K562 (cell line): Measurements from ENCODE around the gene GOLIM4. TPM values are rescaled to one million over a fixed set of nuclear protein-coding genes. Genes with fewer than 3 reads are reported as not detected.

Experiments
- ARID3A ChIP-seq: IDR thresholded peaks from 2 replicates; pipeline ENCODE4 v1.6.1; 2012; ENCODE audit warnings: low read depth, low read length, improper control_type of control experiment, borderline replicate concordance
- CC2D1A ChIP-seq: fragments of 450-650 bp; IDR thresholded peaks from 2 replicates; pipeline ENCODE4 v1.6.1; 2017; ENCODE audit warnings: mild to moderate bottlenecking
- CCAR2 ChIP-seq: fragments of 200-400 bp; formaldehyde crosslinking; IDR thresholded peaks from 2 replicates; pipeline ENCODE4 v1.6.1; 2017; ENCODE audit warnings: mild to moderate bottlenecking, low read depth, low read length
- DDX20 ChIP-seq: fragments of 450-650 bp; IDR thresholded peaks from 2 replicates; pipeline ENCODE4 v1.6.1; 2016; ENCODE audit warnings: missing genetic modification characterization, low read depth, mild to moderate bottlenecking, missing compliant biosample characterization, moderate library complexity
- DPF2 ChIP-seq: fragments of 450-650 bp; IDR thresholded peaks from 2 replicates; pipeline ENCODE4 v1.6.1; 2016
- HCFC1 ChIP-seq: IDR thresholded peaks from 2 replicates; pipeline ENCODE4 v1.6.1; 2012; ENCODE audit warnings: low read depth, low read length, improper control_type of control experiment
- HNRNPLL ChIP-seq: fragments of 200-400 bp; formaldehyde crosslinking; IDR thresholded peaks from 2 replicates; pipeline ENCODE4 v1.6.1; 2017; ENCODE audit warnings: low read length, low read depth, mild to moderate bottlenecking; ENCODE audit not compliant: poor library complexity, severe bottlenecking
- JUND ChIP-seq, 2 experiments: IDR thresholded peaks; 2 replicates in 1 of 2; 3 replicates in 1 of 2; pipeline ENCODE4 v1.6.1; 2011; ENCODE audit warnings: borderline replicate concordance in 2 of 2, low read depth in 2 of 2, low read length in 2 of 2, improper control_type of control experiment in 1 of 2, missing biosample characterization in 1 of 2, missing genetic modification characterization in 1 of 2, missing genetic modification reagents in 1 of 2
- MEF2A ChIP-seq: IDR thresholded peaks from 2 replicates; pipeline ENCODE4 v1.6.1; 2011; ENCODE audit warnings: low read depth, mild to moderate bottlenecking, low read length, moderate library complexity; ENCODE audit not compliant: control insufficient read depth
- MIER1 ChIP-seq: fragments of 450-650 bp; IDR thresholded peaks from 2 replicates; pipeline ENCODE4 v1.6.1; 2016; ENCODE audit warnings: antibody characterized with exemption, mild to moderate bottlenecking, low read depth
- MYBL2 ChIP-seq, 2 experiments: fragments of 450-650 bp in 1 of 2; sonication (generic) in 1 of 2; formaldehyde crosslinking in 1 of 2; IDR thresholded peaks; 2 replicates each; pipeline versions ENCODE4 v1.6.1 to v1.8.1; 2017 to 2022; ENCODE audit warnings: borderline replicate concordance in 1 of 2, inconsistent platforms in 1 of 2, low read depth in 1 of 2, mild to moderate bottlenecking in 1 of 2, missing genetic modification reagents in 1 of 2, moderate library complexity in 1 of 2
- NFIC ChIP-seq: fragments of 450-650 bp; IDR thresholded peaks from 2 replicates; pipeline ENCODE4 v1.6.1; 2017; ENCODE audit warnings: mild to moderate bottlenecking, inconsistent platforms
- NFIX ChIP-seq: fragments of 250-450 bp; sonication (Bioruptor Pico); IDR thresholded peaks from 2 replicates; pipeline ENCODE4 v1.4.0; 2020; ENCODE audit warnings: low read depth, mild to moderate bottlenecking, moderate library complexity
- PHF20 ChIP-seq: fragments of 450-650 bp; IDR thresholded peaks from 2 replicates; pipeline ENCODE4 v1.6.1; 2018; ENCODE audit not compliant: partially characterized antibody
- SMAD4 ChIP-seq: fragments of 250-450 bp; sonication (Bioruptor Pico); conservative IDR thresholded peaks from 2 replicates; pipeline ENCODE4 v1.8.0; 2021; ENCODE audit warnings: inconsistent platforms, mild to moderate bottlenecking, moderate library complexity
- SMARCA4 ChIP-seq: fragments of 450-650 bp; IDR thresholded peaks from 2 replicates; pipeline ENCODE4 v1.6.1; 2016
- SRSF9 ChIP-seq: fragments of 200-400 bp; formaldehyde crosslinking; IDR thresholded peaks from 2 replicates; pipeline ENCODE4 v1.6.1; 2017; ENCODE audit warnings: low read depth, low read length, borderline replicate concordance
- TOE1 ChIP-seq, 2 experiments: fragments of 450-650 bp in 1 of 2; sonication (generic) in 1 of 2; formaldehyde crosslinking in 1 of 2; IDR thresholded peaks; 2 replicates each; pipeline versions ENCODE4 v1.7.1 to v1.8.0; 2016 to 2022; ENCODE audit warnings: borderline replicate concordance in 2 of 2, mild to moderate bottlenecking in 2 of 2, antibody characterized with exemption in 1 of 2, inconsistent platforms in 1 of 2, low read depth in 1 of 2, missing genetic modification reagents in 1 of 2, moderate library complexity in 1 of 2
- TRIM28 ChIP-seq: fragments of 450-650 bp; IDR thresholded peaks from 2 replicates; pipeline ENCODE4 v1.6.1; 2017
- ZFP30 ChIP-seq: fragments of 250-450 bp; sonication (Bioruptor Pico); IDR thresholded peaks from 2 replicates; pipeline ENCODE4 v1.8.0; 2022; ENCODE audit warnings: moderate library complexity, mild to moderate bottlenecking, inconsistent platforms, borderline replicate concordance
- polyA plus RNA-seq, 8 experiments: library from polyadenylated mRNA; depleted of rRNA in 4 of 8; stranded (reverse) in 5 of 8; unstranded in 3 of 8; fragments of >200 nt; fragmentation: Nextera tagmentation in 2 of 8; fragmentation: Illumina TruSeq in 1 of 8; extraction: Ambion mirVana in 2 of 8; extraction: Trizol in 1 of 8; gene quantifications; 2 replicates each; pipeline versions ENCODE4 v1.2.1 to v1.2.3, GENCODE V29; 2011 to 2014; ENCODE audit warnings: inconsistent platforms in 1 of 8, missing spikeins in 1 of 8
- total RNA-seq, 7 experiments: library from RNA; depleted of rRNA in 6 of 7; stranded (reverse); fragments of >200 nt in 6 of 7; fragmentation: Illumina TruSeq in 2 of 7; extraction: Trizol in 2 of 7; gene quantifications; 2 replicates each; pipeline versions ENCODE4 v1.2.1 to v1.2.3, GENCODE V29; 2011 to 2021; ENCODE audit warnings: low replicate concordance in 1 of 7
- TF ChIP-seq, protein P1 (sequence below): sonication (generic); formaldehyde crosslinking; IDR thresholded peaks from 2 replicates; pipeline ENCODE4 v1.8.0; 2022; ENCODE audit warnings: missing genetic modification reagents, mild to moderate bottlenecking, moderate library complexity, borderline replicate concordance
- TF ChIP-seq, protein P2 (sequence below): sonication (generic); formaldehyde crosslinking; IDR thresholded peaks from 2 replicates; pipeline ENCODE4 v1.8.0; 2022; ENCODE audit warnings: mild to moderate bottlenecking, missing genetic modification reagents

The GOLIM4 gene
- total and polyA plus RNA-seq, 9 of the 15 experiments (the other 6 are each of a cell fraction or from before 2014, with no cell fraction given): 9.3 to 39.4 (median 31.0) TPM

DNA sequence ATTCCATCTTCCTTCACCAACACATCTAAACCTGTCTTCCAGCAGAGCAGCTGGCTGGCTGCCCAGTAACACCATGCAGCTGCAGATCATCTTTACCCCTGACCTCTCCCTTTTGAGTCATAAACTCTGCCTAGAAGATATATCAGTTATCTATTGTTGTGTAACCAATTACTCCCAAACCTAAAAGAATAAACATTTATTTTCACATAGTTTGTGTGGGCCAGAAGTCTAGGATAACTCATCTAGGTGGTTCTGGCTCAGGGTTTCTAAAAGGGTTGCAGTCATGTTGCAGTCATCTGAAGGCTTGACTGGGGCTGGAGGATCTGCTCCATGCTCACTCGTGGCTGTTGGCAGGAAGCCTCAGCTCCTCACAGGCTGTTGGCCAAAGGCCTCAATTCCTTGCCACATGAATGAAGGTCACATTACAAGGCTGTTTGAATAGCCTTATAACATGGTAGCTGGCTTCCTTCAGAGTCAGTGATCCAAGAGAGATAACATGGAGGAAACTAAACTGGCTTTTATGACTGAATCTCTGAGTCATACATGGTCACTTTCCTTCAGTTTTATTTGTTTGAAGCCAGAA, 92.8 kb downstream of the GOLIM4 start (continued):
- TF ChIP-seq ARID3A: no peak
- TF ChIP-seq MIER1: no peak
- peak; percentile 73; the same call in 1 of the 2 replicates for TF ChIP-seq JUND (IDR thresholded peaks at IDR 0.05; ENCODE audit: borderline replicate concordance, low read depth, low read length)
- TF ChIP-seq JUND (tag; IDR thresholded peaks at IDR 0.05; ENCODE audit: borderline replicate concordance, low read depth, low read length): peak; percentile 79; the same call in 2 of the 3 replicates
- TF ChIP-seq SMARCA4: peak; percentile 71; the same call in 1 of the 2 replicates
- no peak for TF ChIP-seq HNRNPLL
- TF ChIP-seq, protein P1, sequence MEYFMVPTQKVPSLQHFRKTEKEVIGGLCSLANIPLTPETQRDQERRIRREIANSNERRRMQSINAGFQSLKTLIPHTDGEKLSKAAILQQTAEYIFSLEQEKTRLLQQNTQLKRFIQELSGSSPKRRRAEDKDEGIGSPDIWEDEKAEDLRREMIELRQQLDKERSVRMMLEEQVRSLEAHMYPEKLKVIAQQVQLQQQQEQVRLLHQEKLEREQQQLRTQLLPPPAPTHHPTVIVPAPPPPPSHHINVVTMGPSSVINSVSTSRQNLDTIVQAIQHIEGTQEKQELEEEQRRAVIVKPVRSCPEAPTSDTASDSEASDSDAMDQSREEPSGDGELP (CRISPR knock-in tag): peak; percentile 17; the same call in 1 of the 2 replicates
- TF ChIP-seq TRIM28: 0 out of 2 replicates have a peak, but pooled peaks have one; percentile 34
- TF ChIP-seq SMAD4: 0 out of 2 replicates have a peak, but pooled peaks have one; percentile 28
- TF ChIP-seq HCFC1: no peak
- TF ChIP-seq ZFP30 (CRISPR knock-in tag): no peak
- TF ChIP-seq DPF2: peak; percentile 49
- TF ChIP-seq CCAR2: no peak
- TF ChIP-seq NFIX: no peak
- peak; percentile 82 for TF ChIP-seq NFIC
- 0 out of 2 replicates have a peak, but pooled peaks have one; percentile 31 for TF ChIP-seq CC2D1A
- peak; percentile 39; the same call in 1 of the 2 replicates for TF ChIP-seq MYBL2 (IDR thresholded peaks at IDR 0.05; ENCODE audit: low read depth)
- no peak for TF ChIP-seq MYBL2 (CRISPR knock-in tag; IDR thresholded peaks at IDR 0.05; ENCODE audit: borderline replicate concordance)
- TF ChIP-seq SRSF9: no peak
- TF ChIP-seq DDX20 (tag): no peak
- no peak for TF ChIP-seq MEF2A
- TF ChIP-seq PHF20: no peak
- no peak for TF ChIP-seq TOE1 (IDR thresholded peaks at IDR 0.05; ENCODE audit: borderline replicate concordance)
- TF ChIP-seq TOE1 (CRISPR knock-in tag; IDR thresholded peaks at IDR 0.05; ENCODE audit: borderline replicate concordance, low read depth): no peak
- TF ChIP-seq, protein P2, sequence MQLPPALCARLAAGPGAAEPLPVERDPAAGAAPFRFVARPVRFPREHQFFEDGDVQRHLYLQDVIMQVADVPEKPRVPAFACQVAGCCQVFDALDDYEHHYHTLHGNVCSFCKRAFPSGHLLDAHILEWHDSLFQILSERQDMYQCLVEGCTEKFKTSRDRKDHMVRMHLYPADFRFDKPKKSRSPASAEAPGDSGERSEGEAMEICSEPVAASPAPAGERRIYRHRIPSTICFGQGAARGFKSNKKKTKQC (CRISPR knock-in tag): no peak
- TF ChIP-seq, all 486 proteins: peak for 41
